GM18519 (cell line): ENCODE data around the gene CHST11.
"Not testable (repeated sequence)": the region's sequence is repeated elsewhere in the genome, so short reads cannot be mapped to it uniquely, and the experiment has no call there.

ENCODE experiments used
- ATAC-seq: cut with Tn5 transposase; IDR thresholded peaks from one replicate; pipeline ENCODE4 v1.9.1; 2021; ENCODE audit warnings: mild to moderate bottlenecking, moderate library complexity; ENCODE audit not compliant: unreplicated experiment, low FRiP score

CHST11 gene

GRCh38 chr12:104519190-104520019, 62.7 kb downstream of the CHST11 start:
- ATAC-seq = no peak

- no peak for ATAC-seq
These were observed 63.6 kb downstream of the CHST11 start for GRCh38 chr12:104520242-104520900.

GRCh38 chr12:104521731-104522130, 65.0 kb downstream of the CHST11 start:
- no peak for ATAC-seq

GRCh38 chr12:104522985-104523722, 66.4 kb downstream of the CHST11 start:
- ATAC-seq = no peak

GRCh38 chr12:104524034-104524832, 67.5 kb downstream of the CHST11 start:
- ATAC-seq = no peak

GRCh38 chr12:104526320-104526719, 69.6 kb downstream of the CHST11 start:
- no peak for ATAC-seq

- no peak for ATAC-seq
These were observed 70.0 kb downstream of the CHST11 start for GRCh38 chr12:104526751-104527150.

GRCh38 chr12:104527653-104528052, 70.9 kb downstream of the CHST11 start:
- not testable (repeated sequence) for ATAC-seq

GRCh38 chr12:104529130-104529874, 72.6 kb downstream of the CHST11 start:
- ATAC-seq = no peak

- ATAC-seq = no peak
These were observed 75.9 kb downstream of the CHST11 start for GRCh38 chr12:104532636-104533035.

GRCh38 chr12:104533134-104533533, 76.4 kb downstream of the CHST11 start:
- no peak for ATAC-seq

GRCh38 chr12:104534162-104534856, 77.6 kb downstream of the CHST11 start:
- ATAC-seq = no peak

GRCh38 chr12:104534857-104535248, 78.1 kb downstream of the CHST11 start:
- ATAC-seq = no peak

GRCh38 chr12:104535369-104535768, 78.6 kb downstream of the CHST11 start:
- no peak for ATAC-seq

- ATAC-seq = no peak
These were observed 80.1 kb downstream of the CHST11 start for GRCh38 chr12:104536841-104537240.

GRCh38 chr12:104538056-104538455, 81.3 kb downstream of the CHST11 start:
- ATAC-seq = no peak

- ATAC-seq = no peak
These were observed 82.2 kb downstream of the CHST11 start for GRCh38 chr12:104538891-104539462.

- ATAC-seq = no peak
These were observed 88.1 kb downstream of the CHST11 start for GRCh38 chr12:104544836-104545235.

GRCh38 chr12:104546575-104546974, 89.8 kb downstream of the CHST11 start:
- no peak for ATAC-seq
